OCI-LY3 (cell line): ENCODE results near the gene CLEC10A.

Source experiments
- H2AFZ ChIP-seq: fragments of 200-600, 300-600 bp; shearing (Covaris generic); 2 replicates; pipeline ENCODE4 v1.6.0; 2014; ENCODE audit warnings: antibody characterized with exemption, low read depth, low read length
- H3K27ac ChIP-seq: fragments of 200-600, 300-600 bp; sonication (generic); 2 replicates; pipeline ENCODE4 v1.5.1; 2014; ENCODE audit warnings: mild to moderate bottlenecking, low read length, moderate library complexity, mixed read lengths
- H3K27me3 ChIP-seq: fragments of 200-600, 300-600 bp; sonication (generic); 2 replicates; pipeline ENCODE4 v1.6.1; 2014; ENCODE audit warnings: low read depth, low read length, mixed read lengths
- H3K36me3 ChIP-seq: fragments of 200-600, 300-600 bp; sonication (generic); replicated peaks from 2 replicates; pipeline ENCODE3; 2014; ENCODE audit warnings: low read depth, low read length, mixed read lengths
- H3K4me1 ChIP-seq: fragments of 300-600, 200-600 bp; sonication (generic); 2 replicates; pipeline ENCODE4 v1.6.1; 2014; ENCODE audit warnings: low read length, mixed read lengths
- H3K4me2 ChIP-seq: fragments of 200-600, 300-600 bp; sonication (generic); 2 replicates; pipeline ENCODE4 v1.6.1; 2014; ENCODE audit warnings: low read length, mixed read lengths
- H3K4me3 ChIP-seq: fragments of 300-600, 200-600 bp; sonication (generic); 2 replicates; pipeline ENCODE4 v1.5.1; 2014; ENCODE audit warnings: antibody characterized with exemption, mild to moderate bottlenecking, low read length, moderate library complexity
- H3K79me2 ChIP-seq: fragments of 300-600, 200-600 bp; shearing (Covaris generic); 2 replicates; pipeline ENCODE4 v1.6.1; 2014; ENCODE audit warnings: mild to moderate bottlenecking, low read length, mixed read lengths
- H3K9ac ChIP-seq: fragments of 300-600, 200-600 bp; shearing (Covaris generic); 2 replicates; pipeline ENCODE4 v1.6.0; 2014; ENCODE audit warnings: mild to moderate bottlenecking, low read length, moderate library complexity
- H3K9me3 ChIP-seq: fragments of 200-600, 300-600 bp; shearing (Covaris generic); 2 replicates; pipeline ENCODE4 v1.6.1; 2014; ENCODE audit warnings: low read length, mixed read lengths; ENCODE audit not compliant: insufficient read depth
- H4K20me1 ChIP-seq: fragments of 200-600, 300-600 bp; sonication (generic); 2 replicates; pipeline ENCODE4 v1.6.1; 2016; ENCODE audit warnings: low read length, mixed read lengths; ENCODE audit not compliant: insufficient read depth
- CTCF ChIP-seq: fragments of 200-600, 300-600 bp; sonication (generic); IDR thresholded peaks from 2 replicates; pipeline ENCODE4 v1.5.1; 2014; ENCODE audit warnings: antibody characterized with exemption, low read length, low read depth
- EZH2phosphoT487 ChIP-seq: fragments of 200-600 bp; shearing (Covaris generic); IDR thresholded peaks from 2 replicates; pipeline ENCODE4 v1.6.1; 2018; ENCODE audit warnings: antibody characterized with exemption, mixed run types, low read depth

CLEC10A gene

GRCh38 chr17:7072406-7072805 is 7.6 kb downstream of the CLEC10A start:
- H4K20me1 ChIP-seq = no peaks in the 10 kb centered on the region
- no peak overlapping the region for H2AFZ ChIP-seq
- no peaks in the 10 kb centered on the region for H3K27me3 ChIP-seq
- no peaks in the 10 kb centered on the region for H3K36me3 ChIP-seq
- H3K79me2 ChIP-seq = no peaks in the 10 kb centered on the region
- H3K9ac ChIP-seq = no peak overlapping the region
- H3K4me2 ChIP-seq = no peak overlapping the region
- no peak overlapping the region for H3K27ac ChIP-seq
- no peaks in the 10 kb centered on the region for H3K4me1 ChIP-seq
- TF ChIP-seq CTCF (no peak), EZH2phosphoT487 (no peak)
- no peaks in the 10 kb centered on the region for H3K9me3 ChIP-seq
- no peak overlapping the region for H3K4me3 ChIP-seq

- H3K27me3 ChIP-seq = no peaks in the 10 kb centered on the region
- no peaks in the 10 kb centered on the region for H3K9me3 ChIP-seq
- H3K4me3 ChIP-seq = no peak overlapping the region
- no peaks in the 10 kb centered on the region for H3K36me3 ChIP-seq
- H3K9ac ChIP-seq = no peak overlapping the region
- H3K79me2 ChIP-seq = no peaks in the 10 kb centered on the region
- no peak overlapping the region for H3K27ac ChIP-seq
- no peaks in the 10 kb centered on the region for H4K20me1 ChIP-seq
- no peak overlapping the region for H2AFZ ChIP-seq
- H3K4me1 ChIP-seq = no peaks in the 10 kb centered on the region
- TF ChIP-seq CTCF (no peak), EZH2phosphoT487 (no peak)
- H3K4me2 ChIP-seq = no peak overlapping the region
Measured at GRCh38 chr17:7070712-7071111, 9.3 kb downstream of the CLEC10A start.

DNA sequence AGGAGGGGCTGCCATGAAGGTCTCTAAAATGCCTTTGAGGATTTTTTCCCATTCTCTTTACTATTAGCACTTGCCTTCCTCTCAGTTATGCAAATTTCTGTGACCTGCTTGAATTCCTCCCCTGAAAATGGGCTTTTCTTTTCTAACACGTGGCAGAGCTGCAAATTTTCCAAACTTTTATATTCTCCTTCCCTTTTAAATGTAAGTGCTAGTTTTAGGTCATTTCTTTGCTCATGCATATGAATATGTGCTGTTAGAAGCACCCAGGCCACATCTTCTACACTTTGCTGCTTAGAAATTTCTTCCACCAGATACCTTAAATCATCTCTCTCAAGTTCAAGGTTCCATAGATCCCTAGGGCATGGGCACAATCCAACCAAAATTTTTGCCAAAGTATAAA is 11.8 kb downstream of the CLEC10A start:
- no peaks in the 10 kb centered on the region for H3K4me1 ChIP-seq
- no peak overlapping the region for H3K4me3 ChIP-seq
- H3K9me3 ChIP-seq = no peaks in the 10 kb centered on the region
- H3K4me2 ChIP-seq = no peak overlapping the region
- no peak for TF ChIP-seq EZH2phosphoT487
- no peak for TF ChIP-seq CTCF
- H3K9ac ChIP-seq = no peak overlapping the region
- no peak overlapping the region for H2AFZ ChIP-seq
- peaks cover 5% of the 10 kb centered on the region; the same call in 1 of the 2 replicates for H3K27me3 ChIP-seq
- H3K79me2 ChIP-seq = no peaks in the 10 kb centered on the region
- H3K27ac ChIP-seq = no peak overlapping the region
- H4K20me1 ChIP-seq = no peaks in the 10 kb centered on the region
- no peaks in the 10 kb centered on the region for H3K36me3 ChIP-seq

- Histone ChIP-seq H3K9ac (no peak overlapping the region), H3K4me2 (no peak overlapping the region), H3K4me3 (no peak overlapping the region), H3K27me3 (peaks cover 5% of the 10 kb centered on the region; the same call in 1 of the 2 replicates), H3K36me3 (no peaks in the 10 kb centered on the region), H3K27ac (no peak overlapping the region), H3K9me3 (no peaks in the 10 kb centered on the region), H3K79me2 (no peaks in the 10 kb centered on the region), H3K4me1 (no peaks in the 10 kb centered on the region), H2AFZ (no peak overlapping the region), H4K20me1 (no peaks in the 10 kb centered on the region)
- TF ChIP-seq CTCF (no peak), EZH2phosphoT487 (no peak)
Measured at GRCh38 chr17:7067198-7067597, 12.9 kb downstream of the CLEC10A start.
